Neural cell (in vitro differentiated cells): ENCODE measurements around the gene MRPS15.

Source experiments
- CTCF ChIP-seq: fragments of 450-650 bp; IDR thresholded peaks from 2 replicates; pipeline ENCODE4 v1.5.1; 2014; ENCODE audit warnings: antibody characterized with exemption, mild to moderate bottlenecking, moderate library complexity; ENCODE audit not compliant: poor library complexity, severe bottlenecking
- EP300 ChIP-seq: fragments of 450-650 bp; conservative IDR thresholded peaks from 2 replicates; pipeline ENCODE4 v1.6.1; 2014; ENCODE audit warnings: antibody characterized with exemption, mild to moderate bottlenecking, moderate library complexity; ENCODE audit not compliant: poor library complexity, severe bottlenecking
- EZH2 ChIP-seq: fragments of 200-600, 300-800 bp; shearing (Covaris generic), sonication (generic); IDR thresholded peaks from 2 replicates; pipeline ENCODE4 v1.6.1; 2014; ENCODE audit warnings: antibody characterized with exemption, low read length, borderline replicate concordance, mild to moderate bottlenecking; ENCODE audit not compliant: insufficient read depth, poor library complexity, severe bottlenecking
- POLR2AphosphoS5 ChIP-seq: IDR thresholded peaks from 2 replicates; pipeline ENCODE4 v1.6.1; 2012
- REST ChIP-seq: IDR thresholded peaks from 2 replicates; pipeline ENCODE4 v1.6.1; 2012; ENCODE audit warnings: borderline replicate concordance
- TAF1 ChIP-seq: IDR thresholded peaks from 2 replicates; pipeline ENCODE4 v1.6.1; 2012; ENCODE audit warnings: low read depth

- TF ChIP-seq POLR2AphosphoS5 (no peak), CTCF (no peak), TAF1 (no peak), REST (no peak), EP300 (no peak), EZH2 (no peak)
Observed at GRCh38 chr1:36466370-36467026, 2.3 kb upstream of the MRPS15 start.
